ENCODE measurements around the gene HLA-DMB. TPM values are rescaled to one million over a fixed set of nuclear protein-coding genes. Genes with fewer than 3 reads are reported as not detected.

HLA-DMB gene
- total and polyA plus RNA-seq, 2 donors (not counting 3 experiments of a cell fraction or from before 2014, with no cell fraction given): 0.75 TPM; not detected in 1

DNA sequence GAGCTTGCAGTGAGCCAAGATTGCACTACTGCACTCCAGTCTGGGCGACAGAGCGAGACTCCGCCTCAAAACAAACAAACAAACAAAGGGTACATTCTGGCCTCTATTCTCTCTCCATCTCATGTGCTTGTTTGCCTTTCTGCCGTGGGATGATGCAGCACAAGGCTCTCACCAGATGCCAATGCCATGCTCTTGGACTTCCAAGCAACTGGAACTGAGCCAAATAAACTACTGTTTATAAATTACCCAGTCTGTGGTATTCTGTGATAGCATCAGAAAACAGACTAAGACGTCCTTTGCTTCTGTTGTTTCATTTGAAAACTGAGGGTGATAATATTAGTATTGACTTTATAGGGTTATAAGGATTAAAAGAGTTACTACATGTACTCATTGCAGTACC lies 23.9 kb upstream of the HLA-DMB start:
- CTCF ChIA-PET: interaction anchor here (2.8 to 13.7 kb wide), 5 partner anchors 11 to 127 kb away, joined by 11 to 187 read pairs (median 24); partner anchors contain the start of genes HLA-DMA and TAP2
- no peaks in the 10 kb centered on the region for H3K27me3 ChIP-seq (ENCODE audit: control insufficient read depth in 2 of 2, insufficient read depth in 2 of 2, low read length in 2 of 2)
- H3K27ac ChIP-seq (ENCODE audit: insufficient read depth, low read depth, low read length): no peak overlapping the region
- H3K4me3 ChIP-seq (replicated peaks in 1 of 3; ENCODE audit: insufficient read depth in 1 of 3, low read depth in 1 of 3, low read length in 3 of 3): no peak overlapping the region
- POLR2A ChIA-PET: no interaction called here
- intact Hi-C loops (cut with micrococcal nuclease): no loop called here
- H2AFZ ChIP-seq (ENCODE audit: low read depth, low read length): no peak overlapping the region
- no peaks in the 10 kb centered on the region for H3K9me1 ChIP-seq (replicated peaks; ENCODE audit: control insufficient read depth, extremely low read depth, insufficient read depth, low read length)
- peaks cover 4% of the 10 kb centered on the region for H3K79me2 ChIP-seq (ENCODE audit: control insufficient read depth, insufficient read depth, low read length)
- BruUV-seq (replicated peaks): no TSS peak
- H3K9ac ChIP-seq (replicated peaks; ENCODE audit: extremely low read depth, insufficient read depth, low read length): no peak overlapping the region
- no peak for DNase-seq (ENCODE audit: low read depth, low spot score)
- H3K9me3 ChIP-seq (replicated peaks; ENCODE audit: control insufficient read depth, insufficient read depth, low read length): no peaks in the 10 kb centered on the region
- TF ChIP-seq POLR2AphosphoS5 (IDR thresholded peaks at IDR 0.05; ENCODE audit: insufficient read depth, low read depth, low read length): no peak
- dilution Hi-C loops (cut with MboI; ENCODE audit: extremely low pct_ligation_motif_present, low sequenced_read_pairs): no loop called here
- no peak overlapping the region for H3K4me2 ChIP-seq (ENCODE audit: insufficient read depth, low read length)
- no peaks in the 10 kb centered on the region for H4K20me1 ChIP-seq (replicated peaks; ENCODE audit: control insufficient read depth, extremely low read depth, insufficient read depth, low read length)
- FAIRE-seq: no peak
- peaks cover 26% of the 10 kb centered on the region for H3K4me1 ChIP-seq (ENCODE audit: control insufficient read depth, extremely low read depth, insufficient read depth, low read length)
- no peaks in the 10 kb centered on the region for H3K36me3 ChIP-seq (ENCODE audit: control insufficient read depth in 2 of 2, extremely low read depth in 1 of 2, insufficient read depth in 2 of 2, low read length in 2 of 2)

DNA sequence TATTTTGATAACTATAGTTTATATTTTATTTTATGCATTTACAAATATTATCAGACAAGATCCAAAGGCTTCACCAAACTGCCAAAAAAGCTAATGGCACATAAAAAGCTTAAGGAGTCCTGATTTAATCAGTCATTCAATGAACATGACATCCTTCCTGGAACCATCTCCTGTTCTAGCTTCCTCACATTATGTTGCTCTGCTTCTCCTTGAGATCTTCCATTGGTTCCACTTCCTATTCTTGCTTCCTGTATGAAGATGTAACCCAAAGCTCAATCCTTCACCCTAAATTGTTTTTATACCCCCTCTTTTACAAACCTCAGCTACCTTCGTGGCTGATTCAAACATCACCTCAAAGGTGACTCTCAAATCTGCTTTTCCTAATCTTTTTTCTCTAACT lies 23.0 kb upstream of the HLA-DMB start:
- TF ChIP-seq POLR2A (IDR thresholded peaks at IDR 0.05; ENCODE audit: low read depth, low read length) (no peak), FOS (IDR thresholded peaks at IDR 0.05; ENCODE audit: borderline replicate concordance, insufficient read depth, low read length) (no peak), GATA2 (IDR thresholded peaks at IDR 0.05; ENCODE audit: insufficient read depth, insufficient read length, low read depth, low read length) (no peak), EZH2 (IDR thresholded peaks at IDR 0.05; ENCODE audit: borderline replicate concordance, low read depth, low read length, severe bottlenecking) (no peak)
- TF ChIP-seq, protein P1, sequence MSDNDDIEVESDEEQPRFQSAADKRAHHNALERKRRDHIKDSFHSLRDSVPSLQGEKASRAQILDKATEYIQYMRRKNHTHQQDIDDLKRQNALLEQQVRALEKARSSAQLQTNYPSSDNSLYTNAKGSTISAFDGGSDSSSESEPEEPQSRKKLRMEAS (IDR thresholded peaks at IDR 0.05; ENCODE audit: insufficient read depth, insufficient read length): no peak
- TF ChIP-seq, protein P2, sequence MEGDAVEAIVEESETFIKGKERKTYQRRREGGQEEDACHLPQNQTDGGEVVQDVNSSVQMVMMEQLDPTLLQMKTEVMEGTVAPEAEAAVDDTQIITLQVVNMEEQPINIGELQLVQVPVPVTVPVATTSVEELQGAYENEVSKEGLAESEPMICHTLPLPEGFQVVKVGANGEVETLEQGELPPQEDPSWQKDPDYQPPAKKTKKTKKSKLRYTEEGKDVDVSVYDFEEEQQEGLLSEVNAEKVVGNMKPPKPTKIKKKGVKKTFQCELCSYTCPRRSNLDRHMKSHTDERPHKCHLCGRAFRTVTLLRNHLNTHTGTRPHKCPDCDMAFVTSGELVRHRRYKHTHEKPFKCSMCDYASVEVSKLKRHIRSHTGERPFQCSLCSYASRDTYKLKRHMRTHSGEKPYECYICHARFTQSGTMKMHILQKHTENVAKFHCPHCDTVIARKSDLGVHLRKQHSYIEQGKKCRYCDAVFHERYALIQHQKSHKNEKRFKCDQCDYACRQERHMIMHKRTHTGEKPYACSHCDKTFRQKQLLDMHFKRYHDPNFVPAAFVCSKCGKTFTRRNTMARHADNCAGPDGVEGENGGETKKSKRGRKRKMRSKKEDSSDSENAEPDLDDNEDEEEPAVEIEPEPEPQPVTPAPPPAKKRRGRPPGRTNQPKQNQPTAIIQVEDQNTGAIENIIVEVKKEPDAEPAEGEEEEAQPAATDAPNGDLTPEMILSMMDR (IDR thresholded peaks at IDR 0.05; ENCODE audit: extremely low read depth in 1 of 2, insufficient read depth in 1 of 2, low read depth in 1 of 2, low read length in 2 of 2): no peak
- ChIA-PET POLR2A (interaction anchor here (0.6 to 1.6 kb wide), 2 partner anchors 8 to 10 kb away, joined by 4 to 15 read pairs; no protein-coding TSS in a partner anchor), CTCF (interaction anchor here (0.7 to 3.8 kb wide), 5 partner anchors 10 to 126 kb away, joined by 3 to 25 read pairs (median 22); partner anchors contain the start of genes HLA-DMA and TAP2)
- BruUV-seq (replicated peaks): no TSS peak
- intact Hi-C loops (cut with micrococcal nuclease): no loop called here
- FAIRE-seq (no peak), DNase-seq (ENCODE audit: low read depth, low spot score) (no peak)
- no peak overlapping the region for H3K4me2 ChIP-seq (ENCODE audit: insufficient read depth, low read length)
- H3K9me3 ChIP-seq (replicated peaks; ENCODE audit: control insufficient read depth, insufficient read depth, low read length): no peaks in the 10 kb centered on the region
- no peak overlapping the region for H3K9ac ChIP-seq (replicated peaks; ENCODE audit: extremely low read depth, insufficient read depth, low read length)
- H4K20me1 ChIP-seq (replicated peaks; ENCODE audit: control insufficient read depth, extremely low read depth, insufficient read depth, low read length): no peaks in the 10 kb centered on the region
- no peak overlapping the region for H3K27ac ChIP-seq (ENCODE audit: insufficient read depth, low read depth, low read length)
- no peaks in the 10 kb centered on the region for H3K9me1 ChIP-seq (replicated peaks; ENCODE audit: control insufficient read depth, extremely low read depth, insufficient read depth, low read length)
- dilution Hi-C loops (cut with MboI; ENCODE audit: extremely low pct_ligation_motif_present, low sequenced_read_pairs): no loop called here
- H3K79me2 ChIP-seq (ENCODE audit: control insufficient read depth, insufficient read depth, low read length): peaks cover 1% of the 10 kb centered on the region
- no peaks in the 10 kb centered on the region for H3K27me3 ChIP-seq (ENCODE audit: control insufficient read depth in 2 of 2, insufficient read depth in 2 of 2, low read length in 2 of 2)
- H2AFZ ChIP-seq (ENCODE audit: low read depth, low read length): no peak overlapping the region
- no peak overlapping the region for H3K4me3 ChIP-seq (replicated peaks in 1 of 3; ENCODE audit: insufficient read depth in 1 of 3, low read depth in 1 of 3, low read length in 3 of 3)
- no peaks in the 10 kb centered on the region for H3K36me3 ChIP-seq (ENCODE audit: control insufficient read depth in 2 of 2, extremely low read depth in 1 of 2, insufficient read depth in 2 of 2, low read length in 2 of 2)
- H3K4me1 ChIP-seq (ENCODE audit: control insufficient read depth, extremely low read depth, insufficient read depth, low read length): peaks cover 26% of the 10 kb centered on the region
